HG03280 (cell line): ENCODE results near the gene SYNRG.
"Not testable (repeated sequence)": the region's sequence is repeated elsewhere in the genome, so short reads cannot be mapped to it uniquely, and the experiment has no call there.

ENCODE experiments used
- ATAC-seq: cut with Tn5 transposase; IDR thresholded peaks from one replicate; pipeline ENCODE4 v1.9.1; 2021; ENCODE audit warnings: mild to moderate bottlenecking, moderate library complexity; ENCODE audit not compliant: unreplicated experiment

Gene SYNRG

GRCh38 chr17:37541880-37542660 is 67.1 kb downstream of the SYNRG start:
- ATAC-seq = no peak

- no peak for ATAC-seq
These were observed 70.1 kb downstream of the SYNRG start for GRCh38 chr17:37538981-37539659.

- no peak for ATAC-seq
These were observed 73.3 kb downstream of the SYNRG start for GRCh38 chr17:37535906-37536305.

GRCh38 chr17:37532756-37533155 is 76.5 kb downstream of the SYNRG start:
- no peak for ATAC-seq

- no peak for ATAC-seq
These were observed 78.8 kb downstream of the SYNRG start for GRCh38 chr17:37530420-37530819.

DNA sequence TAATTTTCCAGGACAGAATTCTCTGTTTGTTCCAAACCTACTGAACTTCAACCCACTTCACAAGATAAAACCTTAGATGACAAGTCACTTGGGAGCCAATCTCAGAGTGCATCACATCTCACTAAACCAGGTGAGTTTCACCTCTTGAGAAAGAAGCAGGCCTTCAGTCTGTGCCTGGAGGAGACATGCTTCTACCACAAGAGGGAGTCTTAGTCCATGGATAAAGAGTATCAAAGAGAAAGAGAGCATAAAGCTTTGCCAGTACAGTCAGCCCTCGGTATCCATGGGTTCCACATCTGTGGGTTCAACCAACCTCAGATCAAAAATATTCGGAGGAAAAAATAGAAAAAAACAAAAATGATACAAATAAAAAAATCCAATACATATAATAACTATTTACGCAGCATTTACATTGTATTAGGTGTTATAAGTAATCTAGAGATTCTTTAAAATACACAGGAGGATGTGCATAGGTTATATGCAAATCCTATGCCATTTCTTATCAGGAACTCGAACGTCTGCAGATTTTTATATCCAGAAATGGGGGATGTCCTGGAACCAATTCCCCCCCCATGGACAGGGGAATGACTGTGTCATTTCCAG is 81.9 kb downstream of the SYNRG start:
- no peak for ATAC-seq

DNA sequence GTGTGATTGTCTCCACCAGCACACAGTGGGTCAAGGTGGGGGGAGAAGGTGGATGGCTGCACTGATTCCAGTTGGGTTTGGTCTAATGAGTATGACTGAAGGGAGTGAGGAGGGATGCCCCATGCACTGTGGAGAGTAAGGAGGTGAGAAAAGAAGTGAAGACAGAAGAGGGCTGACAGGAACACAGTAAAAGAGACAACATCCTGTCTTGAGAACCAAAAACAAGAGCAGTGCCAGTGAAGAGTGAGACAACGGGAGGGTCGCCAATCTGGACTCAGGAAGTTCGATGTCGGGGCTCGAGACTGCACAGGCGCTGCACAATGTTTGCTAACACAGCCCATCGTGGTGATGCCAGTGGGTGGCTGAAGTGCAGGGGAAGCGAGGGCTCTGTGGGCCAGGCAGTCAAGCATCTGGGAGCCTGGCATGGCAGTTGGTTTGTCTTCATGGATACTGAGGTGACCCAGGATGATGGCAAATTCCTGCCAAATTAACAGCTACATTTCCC is 85.5 kb downstream of the SYNRG start:
- ATAC-seq = no peak

GRCh38 chr17:37521821-37522220 is 87.4 kb downstream of the SYNRG start:
- ATAC-seq = no peak

GRCh38 chr17:37520174-37520573 is 89.0 kb downstream of the SYNRG start:
- ATAC-seq = no peak

- ATAC-seq = no peak
These were observed 89.8 kb downstream of the SYNRG start for GRCh38 chr17:37519251-37519985.

GRCh38 chr17:37518826-37519225 is 90.4 kb downstream of the SYNRG start:
- ATAC-seq = no peak

DNA sequence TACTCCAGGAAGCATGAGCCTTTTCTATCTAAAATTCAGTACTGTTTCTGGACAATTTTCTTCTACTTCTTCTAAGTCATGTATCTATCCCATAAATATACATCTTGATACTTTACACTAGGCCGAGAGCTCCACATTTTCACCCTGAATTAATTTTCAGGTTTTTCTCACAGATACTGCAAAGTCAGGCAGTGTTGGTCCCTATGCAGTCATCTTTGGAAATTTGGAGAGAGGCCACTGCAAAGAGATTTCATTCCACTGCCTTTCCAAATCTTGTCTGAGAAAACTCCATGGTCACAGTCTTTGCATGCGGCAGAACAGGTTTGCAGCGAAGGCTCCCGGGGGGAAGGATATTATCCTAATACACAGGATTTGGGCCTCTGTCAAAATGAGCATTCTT is 91.3 kb downstream of the SYNRG start:
- ATAC-seq = no peak

DNA sequence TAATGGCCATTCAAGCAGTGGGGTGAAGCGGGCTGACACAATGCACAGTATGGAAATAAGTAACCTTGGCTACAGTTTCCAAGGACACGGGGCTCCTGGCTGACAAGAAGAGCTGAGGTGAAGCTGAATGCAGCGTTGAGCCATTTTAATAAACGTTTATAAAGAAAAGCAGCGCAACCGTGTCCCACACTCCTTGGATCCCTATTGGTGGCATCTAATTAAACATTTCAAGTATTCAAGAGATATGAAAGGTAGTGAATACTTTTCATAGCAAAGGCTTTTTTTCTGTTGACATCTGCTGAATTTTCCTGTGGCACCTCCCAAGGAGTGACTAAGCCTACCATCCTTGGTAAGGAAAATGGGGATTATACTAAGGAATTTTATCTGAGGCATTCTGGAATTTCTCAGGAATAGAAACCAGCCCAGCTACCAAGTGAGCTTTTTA is 93.1 kb downstream of the SYNRG start:
- no peak for ATAC-seq

DNA sequence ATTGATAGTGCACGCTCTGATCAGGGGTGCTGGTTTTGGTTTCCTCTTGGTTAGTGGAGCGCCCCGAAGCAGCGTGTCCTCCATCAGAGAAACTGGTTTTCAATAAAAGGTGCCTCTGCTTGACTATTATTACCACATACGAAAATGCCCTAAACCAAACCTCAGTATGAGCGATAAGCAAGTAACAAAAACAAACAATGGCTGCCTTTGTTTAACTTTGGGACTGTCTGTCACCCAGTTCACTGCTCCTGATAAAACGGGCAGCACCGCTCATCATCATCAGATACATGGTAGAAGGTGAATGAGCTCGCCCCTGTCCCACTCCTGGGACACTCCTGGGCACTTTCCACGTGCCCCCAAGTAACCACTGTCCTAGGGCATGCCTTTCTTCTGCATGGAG is 95.5 kb downstream of the SYNRG start:
- ATAC-seq = no peak

- ATAC-seq = no peak
These were observed 96.7 kb downstream of the SYNRG start for GRCh38 chr17:37512442-37513068.

GRCh38 chr17:37511642-37512041 is 97.6 kb downstream of the SYNRG start:
- not testable (repeated sequence) for ATAC-seq

- ATAC-seq = no peak
These were observed 99.2 kb downstream of the SYNRG start for GRCh38 chr17:37510056-37510455.

GRCh38 chr17:37507111-37507510 is 102.1 kb downstream of the SYNRG start:
- no peak for ATAC-seq

- no peak for ATAC-seq
These were observed 102.5 kb downstream of the SYNRG start for GRCh38 chr17:37506678-37507077.

- ATAC-seq = no peak
These were observed 103.9 kb downstream of the SYNRG start for GRCh38 chr17:37505333-37505732.

GRCh38 chr17:37503148-37503547 is 106.1 kb downstream of the SYNRG start:
- no peak for ATAC-seq
